ENCODE results near the gene PEX11B.

PEX11B gene

DNA sequence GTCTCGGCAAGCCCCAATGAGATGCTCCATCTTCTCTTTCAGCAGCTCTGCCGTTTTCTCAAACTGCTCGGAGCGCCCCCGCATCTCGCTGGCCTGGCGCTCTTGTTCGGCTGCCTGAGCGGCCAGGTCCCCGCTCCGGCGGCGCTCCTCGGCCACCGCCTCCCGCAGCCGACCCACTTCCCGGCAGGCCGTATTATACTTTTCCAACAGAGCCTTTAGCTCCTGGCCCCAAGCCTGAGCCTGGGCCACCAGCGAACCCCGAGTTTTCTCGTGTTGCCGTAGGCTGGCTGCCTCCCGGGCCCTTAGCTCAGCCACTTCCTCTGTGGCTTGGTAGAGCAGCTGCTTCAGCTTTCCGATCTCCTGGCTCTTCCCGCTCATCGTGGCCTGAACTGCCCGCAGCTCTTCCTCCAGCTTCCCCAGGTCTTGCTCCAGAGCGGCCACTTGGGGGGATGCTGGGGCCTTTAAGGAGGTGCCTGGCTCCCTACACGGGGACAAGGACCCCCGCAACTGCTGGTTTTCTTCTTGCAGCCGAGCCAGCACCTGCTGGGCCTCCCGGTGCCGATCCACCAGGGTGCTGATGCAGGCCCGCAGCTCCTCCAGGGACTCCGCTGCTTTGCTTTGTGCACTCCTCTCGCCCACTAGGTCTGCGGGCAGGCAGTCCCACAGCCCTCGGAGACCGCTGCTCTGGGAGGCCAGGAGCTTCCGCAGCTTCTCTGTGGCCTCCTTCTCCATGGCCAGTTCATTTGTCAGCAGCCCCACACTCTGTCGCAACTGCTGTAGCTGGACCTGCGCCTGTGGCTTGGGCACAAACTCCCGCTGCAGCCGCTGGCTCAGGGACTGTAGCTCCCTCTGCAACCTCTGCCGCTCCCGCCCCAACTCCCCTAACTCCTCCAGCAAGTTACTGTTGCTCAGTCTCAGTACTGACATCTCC is 46.3 kb downstream of the PEX11B start:
- no peak for DNase-seq (ENCODE audit: low read depth, low spot score)

DNA sequence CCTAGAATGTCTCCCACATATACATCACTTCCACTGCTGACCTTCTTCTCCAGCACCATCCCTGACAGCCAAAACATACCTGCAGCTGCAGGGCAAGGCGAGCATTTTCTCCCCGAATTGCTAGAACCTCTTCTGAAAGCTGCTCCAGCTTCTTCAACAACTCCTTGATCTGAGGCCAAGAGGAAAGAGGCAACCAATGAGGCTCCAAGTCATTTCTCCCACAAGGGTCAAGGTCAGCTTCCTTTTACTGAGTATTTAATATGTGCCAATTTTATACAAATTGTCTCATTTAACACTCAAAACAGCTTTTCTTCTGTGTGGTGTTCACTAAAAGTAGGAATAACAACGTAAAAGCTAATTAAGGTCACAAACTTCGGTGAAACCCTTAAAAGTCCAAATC is 50.3 kb downstream of the PEX11B start:
- no peak for DNase-seq (ENCODE audit: low read depth, low spot score)

DNA sequence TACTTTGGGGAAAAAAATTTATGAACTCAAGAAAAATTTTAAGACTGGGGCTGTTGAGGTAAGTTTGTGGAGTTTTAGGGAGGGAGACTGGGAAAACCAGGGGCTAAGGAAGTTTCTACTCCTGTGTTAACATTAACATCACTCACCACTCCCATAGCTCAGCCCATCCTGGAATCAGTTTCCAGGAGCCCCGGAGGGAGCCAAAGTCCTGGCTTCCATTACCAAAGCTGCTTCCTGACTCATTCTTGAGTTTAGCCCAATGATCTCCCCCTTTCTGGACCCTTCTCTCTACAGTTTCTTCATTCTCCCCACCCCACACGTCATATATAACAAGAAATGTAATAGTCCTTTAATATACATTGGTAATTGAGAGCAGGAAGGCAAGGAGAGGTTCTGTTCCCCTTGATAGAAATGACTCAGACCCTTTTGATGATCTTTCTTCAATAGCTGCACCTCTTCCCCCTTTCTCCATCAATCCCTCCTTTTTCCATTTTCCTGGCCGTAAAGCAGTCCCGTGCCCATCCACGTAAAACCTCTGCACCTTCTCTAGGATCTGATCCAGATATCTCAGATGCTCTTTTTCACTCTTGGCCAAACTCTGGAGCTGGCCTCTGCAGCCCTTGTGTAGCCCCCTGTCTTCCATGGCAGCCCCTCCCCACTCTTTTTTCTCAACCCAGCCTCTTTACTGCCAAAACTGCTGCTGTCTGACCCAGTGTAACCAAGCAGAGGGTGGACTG is 55.1 kb downstream of the PEX11B start:
- no peak for DNase-seq (ENCODE audit: low read depth, low spot score)
